ENCODE data around the gene OR2J3. TPM values are rescaled to one million over a fixed set of nuclear protein-coding genes. Genes with fewer than 3 reads are reported as not detected.

The OR2J3 gene
- total RNA-seq, 1 experiment from 2014 or later, result not detected

DNA sequence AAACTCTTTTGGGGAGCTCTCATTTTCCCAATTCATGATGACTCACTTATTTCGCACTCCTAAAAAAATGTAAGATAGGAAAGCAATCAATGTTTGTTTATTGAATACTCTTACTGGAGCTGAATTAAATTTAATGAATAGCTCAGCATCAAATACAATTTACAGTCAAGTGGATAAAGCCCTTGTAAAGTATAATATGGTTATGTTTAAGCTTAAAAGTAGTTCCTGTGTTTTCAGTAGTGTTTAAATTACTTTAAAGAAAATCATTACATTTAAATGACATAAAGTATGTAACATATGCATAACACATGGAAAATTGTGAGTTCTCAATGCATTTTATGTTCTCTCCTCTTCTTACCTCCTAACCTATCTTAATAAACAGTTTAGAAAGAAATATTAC lies 20.6 kb upstream of the OR2J3 start, which contains the start of gene OR2B3:
Gene OR2B3, minus strand, starts transcription at position 101 of the 400 bp plus-strand sequence. Its CDS starts 65 bp downstream, at position 36.
- Histone ChIP-seq H2AFZ (ENCODE audit: low read depth, low read length, poor library complexity, severe bottlenecking) (no peak within 1 kb of the TSS), H3K4me3 (replicated peaks in 1 of 2; ENCODE audit: low read depth in 1 of 2, low read length in 2 of 2) (no peak within 1 kb of the TSS), H3K9me3 (ENCODE audit: control insufficient read depth in 1 of 2, insufficient read depth in 1 of 2, low read depth in 1 of 2, low read length in 2 of 2) (no peaks in the 10 kb centered on the region), H3K27me3 (ENCODE audit: insufficient read depth, low read length) (no peaks in the 10 kb centered on the region), H3K4me2 (ENCODE audit: low read length) (no peak within 1 kb of the TSS), H3K4me1 (ENCODE audit: control insufficient read depth in 1 of 2, insufficient read depth in 2 of 2, low read length in 2 of 2) (no peaks in the 10 kb centered on the region), H3K9me2 (ENCODE audit: insufficient read depth) (no peaks in the 10 kb centered on the region), H3K27ac (ENCODE audit: low read depth, low read length) (no peak within 1 kb of the TSS), H3K36me3 (ENCODE audit: control insufficient read depth in 1 of 2, insufficient read depth in 2 of 2, low read length in 2 of 2) (no peaks in the 10 kb centered on the region), H3K79me2 (ENCODE audit: insufficient read depth, low read length) (no peaks in the 10 kb centered on the region), H3K9ac (ENCODE audit: low read length) (no peak within 1 kb of the TSS), H4K20me1 (ENCODE audit: insufficient read depth) (no peaks in the 10 kb centered on the region)
- RAD21 ChIA-PET (ENCODE audit: low non-redundant PET in 1 of 2, low total read pairs in 2 of 2, uncharacterized antibody in 2 of 2, unreplicated experiment in 2 of 2), result no interaction called here
- no peak for DNase-seq (ENCODE audit: low read depth, low spot score)
- TF ChIP-seq, protein P1, sequence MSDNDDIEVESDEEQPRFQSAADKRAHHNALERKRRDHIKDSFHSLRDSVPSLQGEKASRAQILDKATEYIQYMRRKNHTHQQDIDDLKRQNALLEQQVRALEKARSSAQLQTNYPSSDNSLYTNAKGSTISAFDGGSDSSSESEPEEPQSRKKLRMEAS (IDR thresholded peaks at IDR 0.05), result no peak
- TF ChIP-seq SRF (IDR thresholded peaks at IDR 0.05; ENCODE audit: low read depth) (no peak), EZH2phosphoT487 (IDR thresholded peaks at IDR 0.05; ENCODE audit: borderline replicate concordance) (no peak), FOSL1 (IDR thresholded peaks at IDR 0.05; ENCODE audit: low read depth) (no peak), SIN3A (IDR thresholded peaks at IDR 0.05; ENCODE audit: low read depth) (no peak), POLR2A (IDR thresholded peaks at IDR 0.05; ENCODE audit: borderline replicate concordance, extremely low read depth, insufficient read depth, insufficient read length) (no peak), CBX3 (IDR thresholded peaks at IDR 0.05; ENCODE audit: low read depth) (no peak), ZFX (IDR thresholded peaks at IDR 0.05) (no peak), CEBPB (IDR thresholded peaks at IDR 0.05; ENCODE audit: low read depth) (no peak), POLR2AphosphoS5 (IDR thresholded peaks at IDR 0.05; ENCODE audit: low read depth, low read length) (no peak), ZBTB33 (IDR thresholded peaks at IDR 0.05; ENCODE audit: extremely low read depth, insufficient replicate concordance, low read length) (no peak)
- TF ChIP-seq, protein P2, sequence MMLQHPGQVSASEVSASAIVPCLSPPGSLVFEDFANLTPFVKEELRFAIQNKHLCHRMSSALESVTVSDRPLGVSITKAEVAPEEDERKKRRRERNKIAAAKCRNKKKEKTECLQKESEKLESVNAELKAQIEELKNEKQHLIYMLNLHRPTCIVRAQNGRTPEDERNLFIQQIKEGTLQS (IDR thresholded peaks at IDR 0.05), result no peak
- no peak for ATAC-seq
- POLR2A ChIA-PET, result no interaction called here
- CTCF ChIA-PET, result no interaction called here
- no TSS peak for BruUV-seq (replicated peaks)
- intact Hi-C loops (cut with micrococcal nuclease), result no loop called here

Measured in HCT116 (cell line).